ENCODE data around the gene AOPEP.

AOPEP gene

GRCh38 chr9:94918038-94918753, 191.7 kb downstream of the AOPEP start:
- peak; percentile 18 for DNase-seq (ENCODE audit: extremely low read depth, insufficient read length)
- TF ChIP-seq CTCF (IDR thresholded peaks at IDR 0.05; ENCODE audit: insufficient read depth, low read length, poor library complexity, severe bottlenecking): peak; percentile 35
- Histone ChIP-seq H3K36me3 (ENCODE audit: control insufficient read depth, insufficient read depth, low read length) (no peaks in the 10 kb centered on the region), H3K4me3 (replicated peaks; ENCODE audit: low read depth, low read length) (no peak overlapping the region), H3K27me3 (replicated peaks; ENCODE audit: control insufficient read depth, insufficient read depth, low read length) (no peaks in the 10 kb centered on the region)

- H3K4me3 ChIP-seq (replicated peaks; ENCODE audit: low read depth, low read length): no peak overlapping the region
- no peaks in the 10 kb centered on the region for H3K36me3 ChIP-seq (ENCODE audit: control insufficient read depth, insufficient read depth, low read length)
- H3K27me3 ChIP-seq (replicated peaks; ENCODE audit: control insufficient read depth, insufficient read depth, low read length): no peaks in the 10 kb centered on the region
- no peak for DNase-seq (ENCODE audit: extremely low read depth, insufficient read length)
- TF ChIP-seq CTCF (IDR thresholded peaks at IDR 0.05; ENCODE audit: insufficient read depth, low read length, poor library complexity, severe bottlenecking): no peak
These were observed 193.0 kb downstream of the AOPEP start for GRCh38 chr9:94919376-94920098.

- no peak for TF ChIP-seq CTCF (IDR thresholded peaks at IDR 0.05; ENCODE audit: insufficient read depth, low read length, poor library complexity, severe bottlenecking)
- Histone ChIP-seq H3K4me3 (replicated peaks; ENCODE audit: low read depth, low read length) (no peak overlapping the region), H3K36me3 (ENCODE audit: control insufficient read depth, insufficient read depth, low read length) (no peaks in the 10 kb centered on the region), H3K27me3 (replicated peaks; ENCODE audit: control insufficient read depth, insufficient read depth, low read length) (no peaks in the 10 kb centered on the region)
- DNase-seq (ENCODE audit: extremely low read depth, insufficient read length): no peak
These were observed 194.1 kb downstream of the AOPEP start for GRCh38 chr9:94920420-94921091.

GRCh38 chr9:94921092-94921471, 194.6 kb downstream of the AOPEP start:
- Histone ChIP-seq H3K27me3 (replicated peaks; ENCODE audit: control insufficient read depth, insufficient read depth, low read length) (no peaks in the 10 kb centered on the region), H3K4me3 (replicated peaks; ENCODE audit: low read depth, low read length) (no peak overlapping the region), H3K36me3 (ENCODE audit: control insufficient read depth, insufficient read depth, low read length) (no peaks in the 10 kb centered on the region)
- no peak for TF ChIP-seq CTCF (IDR thresholded peaks at IDR 0.05; ENCODE audit: insufficient read depth, low read length, poor library complexity, severe bottlenecking)
- no peak for DNase-seq (ENCODE audit: extremely low read depth, insufficient read length)

GRCh38 chr9:94921656-94922055, 195.2 kb downstream of the AOPEP start:
- no peak for TF ChIP-seq CTCF (IDR thresholded peaks at IDR 0.05; ENCODE audit: insufficient read depth, low read length, poor library complexity, severe bottlenecking)
- H3K27me3 ChIP-seq (replicated peaks; ENCODE audit: control insufficient read depth, insufficient read depth, low read length): no peaks in the 10 kb centered on the region
- H3K4me3 ChIP-seq (replicated peaks; ENCODE audit: low read depth, low read length): no peak overlapping the region
- DNase-seq (ENCODE audit: extremely low read depth, insufficient read length): no peak
- H3K36me3 ChIP-seq (ENCODE audit: control insufficient read depth, insufficient read depth, low read length): no peaks in the 10 kb centered on the region

Measured in GM06990 (cell line).